Suprapubic skin (tissue), 4 donors: Measurements from ENCODE around the gene GH1.

ENCODE experiments used
- CTCF ChIP-seq, 2 donors: fragments of 200-600 bp in 1 of 2; fragments of 450-650 bp in 1 of 2; sonication (generic) in 1 of 2; IDR thresholded peaks; one replicate each; pipeline ENCODE4 v1.5.1; 2016 to 2019; ENCODE audit warnings: antibody characterized with exemption in 2 of 2, mild to moderate bottlenecking in 1 of 2, moderate library complexity in 1 of 2
- POLR2A ChIP-seq, 2 donors: fragments of 450-650 bp; IDR thresholded peaks; one replicate each; pipeline ENCODE4 v1.6.1; 2017; ENCODE audit warnings: antibody characterized with exemption in 2 of 2, mild to moderate bottlenecking in 2 of 2, moderate library complexity in 2 of 2
- POLR2AphosphoS5 ChIP-seq, 3 donors: sonication (generic); formaldehyde crosslinking; IDR thresholded peaks; one replicate each; pipeline ENCODE4 v1.6.1; 2017; ENCODE audit warnings: antibody characterized with exemption in 3 of 3

GRCh38 chr17:63939401-63939800, 20.8 kb upstream of the GH1 start:
- TF ChIP-seq POLR2A (IDR thresholded peaks at IDR 0.05) (no peak), CTCF (IDR thresholded peaks at IDR 0.05) (no peak), POLR2AphosphoS5 (IDR thresholded peaks at IDR 0.05) (no peak)
